HEK293 (cell line): ENCODE measurements around the gene GSK3B.

Experiments used
- CTCF ChIA-PET: fragments of 350-600 bp; formaldehyde crosslinking; extraction: SDS; loops from one replicate; lab custom pipeline; 2021; ENCODE audit warnings: antibody characterized with exemption; lab: Yijun Ruan, JAX
- POLR2A ChIA-PET: fragments of 300-600 bp; formaldehyde crosslinking; extraction: SDS; loops from one replicate; lab custom pipeline; 2020; ENCODE audit warnings: antibody characterized with exemption, inconsistent platforms; lab: Yijun Ruan, JAX
- H3K27ac ChIP-seq: fragments of 200-500 bp; sonication (Bioruptor generic); 2 replicates; pipeline ENCODE4 v1.5.1; 2014; ENCODE audit warnings: low read depth, low read length, control low read depth, inconsistent platforms; ENCODE audit errors: extremely low read depth
- H3K36me3 ChIP-seq, 2 experiments: fragments of 200-500 bp in 1 of 2; sonication (Bioruptor generic) in 1 of 2; 1 replicate in 1 of 2; 2 replicates in 1 of 2; pipeline ENCODE4 v1.5.1; 2014 to 2017; ENCODE audit warnings: inconsistent platforms in 2 of 2, low read length in 2 of 2; ENCODE audit not compliant: control insufficient read depth in 2 of 2, insufficient read depth in 1 of 2
- H3K4me1 ChIP-seq: fragments of 200-500 bp; sonication (Bioruptor generic); 2 replicates; pipeline ENCODE4 v1.5.1; 2014; ENCODE audit warnings: mild to moderate bottlenecking, low read length, inconsistent platforms; ENCODE audit not compliant: control insufficient read depth, insufficient read depth
- H3K4me3 ChIP-seq: 2 replicates; pipeline ENCODE4 v1.5.1; 2011; ENCODE audit warnings: low read depth, mild to moderate bottlenecking, control low read depth, low read length, moderate library complexity
- H3K9me3 ChIP-seq: fragments of 200-500 bp; sonication (Bioruptor generic); 2 replicates; pipeline ENCODE4 v1.5.1; 2014; ENCODE audit warnings: low read depth, low read length, inconsistent platforms; ENCODE audit not compliant: control insufficient read depth, insufficient read depth
- REPIN1 ChIP-seq: fragments of 450-650 bp; formaldehyde crosslinking; IDR thresholded peaks from 2 replicates; pipeline ENCODE4 v1.5.1; 2017; ENCODE audit warnings: missing biosample characterization, missing genetic modification characterization, low read depth
- REST ChIP-seq: fragments of 450-650 bp; formaldehyde crosslinking; IDR thresholded peaks from 2 replicates; pipeline ENCODE4 v1.5.1; 2016; ENCODE audit warnings: missing biosample characterization, missing genetic modification characterization
- SCRT2 ChIP-seq: fragments of 450-650 bp; formaldehyde crosslinking; IDR thresholded peaks from 2 replicates; pipeline ENCODE4 v1.5.1; 2016; ENCODE audit warnings: missing biosample characterization, missing genetic modification characterization
- SP2 ChIP-seq: fragments of 450-650 bp; formaldehyde crosslinking; IDR thresholded peaks from 2 replicates; pipeline ENCODE4 v1.5.1; 2016; ENCODE audit warnings: missing biosample characterization, missing genetic modification characterization
- SP7 ChIP-seq: fragments of 450-650 bp; formaldehyde crosslinking; IDR thresholded peaks from 2 replicates; pipeline ENCODE4 v1.5.1; 2016; ENCODE audit warnings: missing biosample characterization, missing genetic modification characterization
- ZNF10 ChIP-seq: fragments of 450-650 bp; formaldehyde crosslinking; IDR thresholded peaks from 2 replicates; pipeline ENCODE4 v1.5.1; 2017; ENCODE audit warnings: missing biosample characterization, missing genetic modification characterization
- ZNF146 ChIP-seq: fragments of 450-650 bp; formaldehyde crosslinking; IDR thresholded peaks from 2 replicates; pipeline ENCODE4 v1.5.1; 2016; ENCODE audit warnings: missing biosample characterization, missing genetic modification characterization
- ZNF24 ChIP-seq: fragments of 450-650 bp; formaldehyde crosslinking; IDR thresholded peaks from 2 replicates; pipeline ENCODE4 v1.5.1; 2016; ENCODE audit warnings: missing biosample characterization, missing genetic modification characterization
- ZNF350 ChIP-seq: fragments of 450-650 bp; formaldehyde crosslinking; IDR thresholded peaks from 2 replicates; pipeline ENCODE4 v1.5.0; 2017; ENCODE audit warnings: missing biosample characterization, mild to moderate bottlenecking, missing genetic modification characterization
- ZNF391 ChIP-seq: fragments of 450-650 bp; formaldehyde crosslinking; IDR thresholded peaks from 2 replicates; pipeline ENCODE4 v1.5.1; 2016; ENCODE audit warnings: low read depth, missing biosample characterization, missing genetic modification characterization, borderline replicate concordance
- ZNF404 ChIP-seq: fragments of 450-650 bp; formaldehyde crosslinking; IDR thresholded peaks from 2 replicates; pipeline ENCODE4 v1.5.1; 2017; ENCODE audit warnings: missing biosample characterization, missing genetic modification characterization
- ZNF510 ChIP-seq: fragments of 450-650 bp; formaldehyde crosslinking; IDR thresholded peaks from 2 replicates; pipeline ENCODE4 v1.5.1; 2018; ENCODE audit warnings: mild to moderate bottlenecking, missing genetic modification characterization, missing biosample characterization; ENCODE audit not compliant: insufficient replicate concordance
- ZNF530 ChIP-seq: fragments of 450-650 bp; formaldehyde crosslinking; IDR thresholded peaks from 2 replicates; pipeline ENCODE4 v1.5.1; 2016; ENCODE audit warnings: low read depth, missing biosample characterization, missing genetic modification characterization
- ZNF548 ChIP-seq: fragments of 450-650 bp; formaldehyde crosslinking; IDR thresholded peaks from 2 replicates; pipeline ENCODE4 v1.5.1; 2016; ENCODE audit warnings: missing biosample characterization, missing genetic modification characterization
- ZNF560 ChIP-seq: fragments of 450-650 bp; formaldehyde crosslinking; IDR thresholded peaks from 2 replicates; pipeline ENCODE4 v1.5.1; 2017; ENCODE audit warnings: missing biosample characterization, missing genetic modification characterization, borderline replicate concordance
- ZNF596 ChIP-seq: fragments of 450-650 bp; IDR thresholded peaks from 2 replicates; pipeline ENCODE4 v1.5.0; 2018; ENCODE audit warnings: missing biosample characterization, mild to moderate bottlenecking, missing genetic modification characterization, moderate library complexity
- ZNF626 ChIP-seq: fragments of 450-650 bp; sonication (Bioruptor Pico); formaldehyde crosslinking; IDR thresholded peaks from 2 replicates; pipeline ENCODE4 v1.5.1; 2018; ENCODE audit warnings: missing biosample characterization, missing genetic modification characterization, inconsistent platforms
- ZNF645 ChIP-seq: fragments of 450-650 bp; formaldehyde crosslinking; IDR thresholded peaks from 2 replicates; pipeline ENCODE4; 2016; ENCODE audit warnings: missing biosample characterization, missing genetic modification characterization
- ZNF664 ChIP-seq: fragments of 450-650 bp; formaldehyde crosslinking; IDR thresholded peaks from 2 replicates; pipeline ENCODE4 v1.5.1; 2016; ENCODE audit warnings: missing biosample characterization, missing genetic modification characterization
- ZNF670 ChIP-seq: fragments of 450-650 bp; formaldehyde crosslinking; IDR thresholded peaks from 2 replicates; pipeline ENCODE4 v1.5.1; 2016; ENCODE audit warnings: missing biosample characterization, missing genetic modification characterization, low read depth

Gene GSK3B

GRCh38 chr3:120067083-120067482 lies 27.2 kb downstream of the GSK3B start (continued):
- TF ChIP-seq ZNF645: no peak

- no peaks in the 10 kb centered on the region for H3K9me3 ChIP-seq
- ChIA-PET POLR2A (no interaction called here), CTCF (no interaction called here)
- no peak overlapping the region for H3K4me3 ChIP-seq
- H3K27ac ChIP-seq: no peak overlapping the region
- TF ChIP-seq ZNF530 (tag by site-specific recombination) (no peak), SP7 (tag by site-specific recombination) (no peak), ZNF391 (tag by site-specific recombination) (no peak)
- no peaks in the 10 kb centered on the region for H3K36me3 ChIP-seq
- H3K4me1 ChIP-seq: peaks cover 4% of the 10 kb centered on the region; the same call in 1 of the 2 replicates
Measured at GRCh38 chr3:120066634-120067033, 27.6 kb downstream of the GSK3B start.

- H3K27ac ChIP-seq: no peak overlapping the region
- ChIA-PET POLR2A (no interaction called here), CTCF (no interaction called here)
- H3K36me3 ChIP-seq: no peaks in the 10 kb centered on the region
- H3K9me3 ChIP-seq: no peaks in the 10 kb centered on the region
- TF ChIP-seq ZNF10 (tag by site-specific recombination) (0 out of 2 replicates have a peak, but pooled peaks have one; percentile 20), SP2 (tag by site-specific recombination) (no peak), ZNF404 (no peak)
- no peaks in the 10 kb centered on the region for H3K4me1 ChIP-seq
- no peak overlapping the region for H3K4me3 ChIP-seq
Measured at GRCh38 chr3:120064641-120065040, 29.6 kb downstream of the GSK3B start.

GRCh38 chr3:120062474-120062873 lies 31.8 kb downstream of the GSK3B start:
- TF ChIP-seq REST (tag by site-specific recombination) (peak; percentile 92), ZNF146 (tag by site-specific recombination) (no peak), ZNF596 (tag by site-specific recombination) (no peak)
- no peaks in the 10 kb centered on the region for H3K36me3 ChIP-seq
- H3K4me1 ChIP-seq: no peaks in the 10 kb centered on the region
- H3K27ac ChIP-seq: no peak overlapping the region
- no peak overlapping the region for H3K4me3 ChIP-seq
- no peaks in the 10 kb centered on the region for H3K9me3 ChIP-seq
- ChIA-PET POLR2A (no interaction called here), CTCF (no interaction called here)

- TF ChIP-seq SCRT2 (tag by site-specific recombination) (no peak), ZNF510 (no peak), ZNF670 (tag by site-specific recombination) (no peak), REPIN1 (tag by site-specific recombination) (no peak), ZNF626 (tag by site-specific recombination) (no peak), ZNF560 (tag by site-specific recombination) (no peak), ZNF664 (tag by site-specific recombination) (no peak), ZNF350 (tag by site-specific recombination) (no peak), ZNF548 (no peak), ZNF24 (tag by site-specific recombination) (no peak)
- H3K4me3 ChIP-seq: no peak overlapping the region
- no peaks in the 10 kb centered on the region for H3K4me1 ChIP-seq
- no peaks in the 10 kb centered on the region for H3K36me3 ChIP-seq
- H3K9me3 ChIP-seq: no peaks in the 10 kb centered on the region
- CTCF ChIA-PET: no interaction called here
- POLR2A ChIA-PET: no interaction called here
- H3K27ac ChIP-seq: no peak overlapping the region
Measured at GRCh38 chr3:120059081-120059864, 35.0 kb downstream of the GSK3B start.
